DOHH2 (cell line): ENCODE results near the gene HOXC5.

Experiments used
- CTCF ChIP-seq: fragments of 200-600 bp; sonication (generic); IDR thresholded peaks from one replicate; pipeline ENCODE4 v1.5.1; 2014; ENCODE audit warnings: antibody characterized with exemption, mild to moderate bottlenecking, low read depth, low read length; ENCODE audit not compliant: poor library complexity, severe bottlenecking
- EZH2phosphoT487 ChIP-seq: fragments of 200-600 bp; sonication (generic); IDR thresholded peaks from 2 replicates; pipeline ENCODE4 v1.6.1; 2017; ENCODE audit warnings: borderline replicate concordance, mild to moderate bottlenecking, antibody characterized with exemption, low read length, moderate library complexity, mixed read lengths

- TF ChIP-seq CTCF (no peak), EZH2phosphoT487 (peak; percentile 95; the same call in 1 of the 2 replicates)
These were observed 27.4 kb upstream of the HOXC5 start for GRCh38 chr12:54005531-54005852.
